GM21381 (cell line): Measurements from ENCODE around the gene KMT2C.
"Not testable (repeated sequence)": the region's sequence is repeated elsewhere in the genome, so short reads cannot be mapped to it uniquely, and the experiment has no call there.

Experiments used
- ATAC-seq: cut with Tn5 transposase; IDR thresholded peaks from one replicate; pipeline ENCODE4 v1.9.1; 2021; ENCODE audit warnings: mild to moderate bottlenecking, moderate library complexity; ENCODE audit not compliant: unreplicated experiment

Gene KMT2C

DNA sequence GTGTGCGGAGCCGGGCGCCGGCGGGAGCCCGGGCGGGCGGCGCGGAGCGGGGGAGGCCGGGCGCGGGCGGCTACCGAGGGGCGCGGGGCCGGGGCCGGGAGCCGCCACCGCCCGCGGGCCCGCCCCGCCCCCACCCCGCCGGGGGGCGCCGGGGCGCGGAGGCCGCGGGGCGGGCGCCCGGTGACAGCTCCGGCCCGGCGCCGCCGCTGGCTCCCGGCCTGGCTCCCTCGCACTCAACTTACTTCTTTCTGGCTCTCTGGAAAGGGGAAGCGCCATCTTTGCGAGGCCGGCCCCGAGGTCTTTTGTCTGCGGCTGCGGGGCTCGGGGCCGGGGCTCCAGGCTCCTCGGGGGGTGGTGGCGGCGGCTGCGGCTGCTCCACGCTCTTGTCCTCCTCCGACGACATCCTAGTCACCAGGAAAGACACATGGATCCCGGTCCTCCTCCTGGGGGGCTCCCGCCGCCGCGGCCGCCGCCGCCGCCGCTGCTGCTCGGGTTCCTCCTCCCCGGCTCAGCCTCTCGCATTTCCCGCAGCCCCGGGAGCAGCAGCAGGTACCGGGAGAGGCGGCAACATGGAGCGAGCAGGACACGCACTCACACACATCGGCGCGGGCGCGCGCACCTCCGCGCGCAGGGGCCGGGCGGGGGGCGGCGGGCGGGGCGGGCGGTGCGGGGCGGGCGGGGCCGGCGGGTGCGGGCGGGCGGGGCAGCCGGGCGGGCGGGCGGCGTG is at the start of gene KMT2C:
Gene KMT2C (minus strand): TSS at position 620 of the 727 bp plus-strand sequence. CDS start 217 bp downstream, at position 403.
- no peak for ATAC-seq

DNA sequence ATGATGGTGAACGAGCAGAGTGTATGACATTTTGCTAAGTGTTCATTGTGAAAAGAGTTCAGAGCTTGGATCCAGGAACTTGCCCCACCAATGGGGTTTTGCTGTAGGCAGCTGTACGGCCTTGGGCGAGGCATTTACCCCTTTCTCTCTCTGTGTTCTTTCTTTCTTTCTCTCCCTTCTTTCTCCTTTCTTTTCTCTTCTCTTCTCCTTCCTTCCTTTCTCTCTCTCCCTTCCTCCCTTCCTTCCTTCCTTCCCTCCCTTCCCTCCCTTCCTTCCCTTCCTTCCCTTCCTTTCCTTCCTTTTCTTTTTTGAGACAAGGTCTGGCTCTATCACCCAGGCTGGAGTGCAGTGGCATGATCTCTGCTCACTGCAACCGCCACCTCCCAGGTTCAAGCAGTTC is 45.3 kb upstream of the KMT2C start:
- no peak for ATAC-seq

DNA sequence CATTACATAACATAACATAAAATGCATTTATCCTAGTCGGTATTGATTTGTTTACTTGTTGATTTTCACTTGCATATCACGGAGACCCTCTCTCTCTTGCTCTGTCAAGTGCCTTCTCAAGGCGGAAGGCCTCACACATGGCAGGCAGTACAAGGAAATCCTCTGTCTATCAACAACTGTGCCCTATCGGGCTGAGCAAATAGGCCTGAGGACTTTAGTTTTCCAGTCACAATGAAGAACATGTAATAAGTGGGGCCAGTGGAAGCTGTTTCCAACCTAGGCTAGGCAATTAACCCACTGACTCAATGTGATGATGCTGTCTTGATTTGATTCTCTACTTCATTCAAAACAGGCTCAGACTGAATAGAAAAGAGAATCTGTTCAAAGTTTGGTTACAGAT is 44.9 kb upstream of the KMT2C start:
- no peak for ATAC-seq

DNA sequence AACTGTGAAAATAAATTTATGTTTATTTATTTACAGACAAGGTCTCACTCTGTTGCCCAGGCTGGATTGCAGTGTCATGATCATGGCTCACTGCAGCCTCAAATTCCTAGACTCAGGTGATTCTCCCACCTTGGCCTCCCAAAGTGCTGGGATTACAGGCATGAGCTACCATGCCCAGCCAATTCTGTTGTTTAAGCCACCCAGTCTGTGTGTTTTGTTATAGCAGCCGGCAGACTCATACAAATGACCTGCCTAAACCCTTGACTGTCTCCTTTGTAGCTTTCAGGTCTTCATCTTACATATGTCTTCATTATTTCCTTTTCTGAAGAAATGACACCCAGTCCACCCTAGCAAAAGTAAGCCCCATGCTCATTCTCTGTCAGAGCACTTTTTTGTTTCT is 43.8 kb upstream of the KMT2C start:
- ATAC-seq = no peak

DNA sequence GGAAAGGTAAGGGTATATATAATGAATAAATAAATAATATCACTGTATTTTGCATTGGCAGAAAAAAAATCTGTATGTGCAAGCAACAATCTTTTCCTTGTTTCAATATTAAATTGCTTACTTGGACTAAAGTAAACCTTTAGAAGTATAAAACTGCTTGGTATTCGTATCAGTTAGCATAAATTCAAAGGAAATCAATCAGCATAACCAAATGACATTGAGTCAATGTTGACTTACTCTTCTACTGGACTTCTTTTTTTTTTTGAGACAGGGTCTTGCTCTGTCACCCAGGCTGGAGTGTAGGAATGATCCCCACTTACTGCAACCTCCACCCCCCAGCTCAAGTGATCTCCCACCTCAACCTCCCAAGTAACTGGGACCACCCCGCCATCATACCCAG is 42.3 kb upstream of the KMT2C start:
- ATAC-seq = no peak

DNA sequence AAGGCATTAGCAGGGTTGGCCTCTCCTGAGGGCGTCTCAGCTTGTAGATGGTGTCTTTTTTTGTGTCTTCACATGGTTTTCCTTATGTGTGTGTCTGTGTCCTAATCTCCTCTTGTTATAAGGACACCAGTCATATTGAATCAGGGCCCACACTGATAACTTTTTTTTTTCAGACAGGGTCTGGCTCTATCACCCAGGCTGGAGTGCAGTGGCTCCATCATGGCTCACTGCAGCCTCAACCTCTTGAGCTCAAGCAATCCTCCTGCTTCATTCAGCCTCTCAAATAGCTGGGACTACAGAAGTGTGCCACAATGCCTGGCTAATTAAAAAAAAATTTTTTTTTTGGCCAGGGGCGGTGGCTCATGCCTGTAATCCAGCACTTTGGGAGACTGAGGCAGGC is 41.3 kb upstream of the KMT2C start:
- ATAC-seq = no peak

DNA sequence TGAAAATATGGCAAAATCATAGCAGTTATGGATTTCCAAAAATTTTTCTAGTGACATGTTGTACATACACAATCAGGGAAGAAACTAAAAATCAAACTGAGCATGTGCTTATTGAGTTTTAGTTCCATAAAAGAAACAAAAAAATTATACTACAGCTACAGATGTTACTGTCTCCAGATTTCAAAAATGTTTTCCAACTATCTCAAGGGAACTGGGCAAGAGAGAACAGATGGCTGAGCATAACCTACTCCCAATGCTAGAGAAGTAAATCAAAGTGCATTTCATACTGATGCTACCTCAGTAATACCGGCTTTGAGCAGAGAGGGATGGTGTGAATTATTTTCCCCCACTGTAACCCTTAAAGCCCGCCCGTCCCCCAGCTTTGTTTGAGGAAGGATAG is 40.7 kb upstream of the KMT2C start:
- ATAC-seq = no peak

DNA sequence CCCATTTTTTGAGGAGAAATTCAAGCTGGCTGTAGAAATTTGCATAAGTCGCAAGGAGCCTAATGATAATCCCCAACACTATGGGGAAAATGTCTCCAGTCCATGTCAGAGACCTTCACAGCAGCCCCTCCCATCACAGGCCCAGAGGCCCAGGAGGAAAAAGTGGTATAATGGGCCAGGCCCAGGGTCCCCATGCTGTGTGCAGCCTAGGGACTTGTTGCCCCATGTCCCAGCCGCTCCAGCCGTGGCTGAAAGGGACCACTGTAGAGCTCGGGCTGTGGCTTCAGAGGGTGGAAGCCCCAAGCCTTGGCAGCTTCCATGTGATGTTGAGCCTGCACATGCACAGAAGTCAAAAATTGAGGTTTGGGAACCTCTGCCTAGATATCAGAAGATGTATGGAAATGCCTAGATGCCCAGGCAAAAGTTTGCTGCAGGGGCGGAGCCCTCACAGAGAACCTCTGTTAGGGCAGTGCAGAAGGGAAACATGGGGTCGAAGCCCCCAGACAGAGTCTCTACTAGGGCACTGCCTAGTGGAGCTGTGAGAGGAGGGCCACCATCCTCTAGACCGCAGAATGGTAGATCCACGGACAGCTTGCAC is 35.3 kb upstream of the KMT2C start:
- not testable (repeated sequence) for ATAC-seq

DNA sequence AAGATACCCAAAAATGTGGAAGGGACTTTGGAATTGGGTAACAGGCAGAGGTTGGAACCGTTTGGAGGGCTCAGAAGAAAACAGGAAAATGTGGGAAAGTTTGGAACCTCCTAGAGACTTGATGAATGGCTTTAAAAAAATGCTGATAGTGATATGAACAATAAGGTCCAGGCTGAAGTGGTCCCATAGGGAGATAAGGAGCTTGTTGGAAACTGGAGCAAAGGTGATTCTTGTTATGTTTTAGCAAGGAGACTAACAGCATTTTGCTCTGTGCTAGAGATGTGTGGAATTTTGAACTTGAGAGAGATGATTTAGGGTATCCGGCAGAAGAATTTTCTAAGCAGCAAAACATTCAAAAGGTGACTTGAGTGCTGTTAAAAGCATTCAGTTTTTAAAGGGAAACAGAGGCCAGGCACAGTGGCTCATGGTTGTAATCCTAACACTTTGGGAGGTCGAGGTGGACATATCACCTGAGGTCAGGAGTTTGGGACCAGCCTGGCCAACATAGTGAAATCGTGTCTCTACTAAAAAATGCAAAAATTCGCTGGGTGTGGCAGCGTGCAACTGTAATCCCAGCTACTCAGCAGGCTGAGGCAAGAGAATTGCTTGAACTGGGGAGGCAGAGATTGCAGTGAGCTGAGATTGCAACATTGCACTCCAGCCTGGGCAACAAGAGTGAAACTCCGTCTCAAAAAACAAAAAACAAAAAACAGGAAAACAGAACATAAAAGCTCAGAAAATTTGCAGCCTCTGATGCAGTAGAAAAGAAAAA is 34.6 kb upstream of the KMT2C start:
- not testable (repeated sequence) for ATAC-seq

DNA sequence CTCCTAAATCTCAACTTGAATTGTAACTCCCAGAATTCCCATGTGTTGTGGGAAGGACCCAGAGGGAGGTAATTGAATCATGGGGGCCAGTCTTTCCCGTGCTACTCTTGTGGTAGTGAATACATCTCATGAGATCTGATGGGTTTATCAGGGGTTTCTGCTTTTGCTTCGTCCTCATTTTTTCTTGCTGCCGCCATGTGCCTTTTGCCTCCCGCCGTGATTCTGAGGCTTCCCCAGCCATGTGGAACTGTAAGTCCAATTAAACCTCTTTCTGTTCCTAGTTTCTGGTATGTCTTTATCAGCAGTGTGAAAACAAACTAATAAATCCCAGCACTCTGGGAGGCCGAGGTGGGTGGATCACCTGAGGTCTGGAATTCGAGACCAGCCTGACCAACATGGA is 33.8 kb upstream of the KMT2C start:
- ATAC-seq = not testable (repeated sequence)

DNA sequence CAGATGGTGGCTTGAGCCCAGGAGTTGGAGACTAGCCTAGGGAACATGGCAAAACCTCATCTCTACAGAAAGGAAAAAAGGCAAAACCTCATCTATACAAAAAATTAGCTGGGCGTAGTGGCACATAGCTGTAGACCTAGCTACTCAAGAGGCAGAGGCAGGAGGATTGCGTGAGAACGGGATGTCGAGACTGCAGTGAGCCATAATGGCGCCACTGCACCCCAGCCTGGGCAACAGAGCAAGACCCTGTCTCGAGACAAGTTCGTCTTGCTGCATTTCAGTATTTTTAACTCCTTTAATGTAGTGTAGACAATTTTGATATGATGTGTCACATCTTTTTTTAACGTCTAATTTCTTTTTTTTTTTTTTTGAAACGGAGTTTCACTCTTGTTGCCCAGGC is 31.4 kb upstream of the KMT2C start:
- ATAC-seq = no peak

DNA sequence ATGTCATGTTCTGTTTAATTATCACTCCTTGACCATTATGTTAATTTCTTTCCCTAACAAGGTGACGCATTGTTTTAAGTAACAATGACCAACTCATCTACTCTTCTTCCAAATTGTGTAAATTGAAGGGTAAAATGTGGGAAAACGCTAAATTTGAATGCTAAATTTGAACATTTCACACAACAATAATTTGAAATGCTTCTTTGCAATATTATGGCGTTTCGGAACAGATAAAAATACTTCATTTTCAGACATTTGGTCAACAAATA is 29.2 kb upstream of the KMT2C start:
- ATAC-seq = no peak

DNA sequence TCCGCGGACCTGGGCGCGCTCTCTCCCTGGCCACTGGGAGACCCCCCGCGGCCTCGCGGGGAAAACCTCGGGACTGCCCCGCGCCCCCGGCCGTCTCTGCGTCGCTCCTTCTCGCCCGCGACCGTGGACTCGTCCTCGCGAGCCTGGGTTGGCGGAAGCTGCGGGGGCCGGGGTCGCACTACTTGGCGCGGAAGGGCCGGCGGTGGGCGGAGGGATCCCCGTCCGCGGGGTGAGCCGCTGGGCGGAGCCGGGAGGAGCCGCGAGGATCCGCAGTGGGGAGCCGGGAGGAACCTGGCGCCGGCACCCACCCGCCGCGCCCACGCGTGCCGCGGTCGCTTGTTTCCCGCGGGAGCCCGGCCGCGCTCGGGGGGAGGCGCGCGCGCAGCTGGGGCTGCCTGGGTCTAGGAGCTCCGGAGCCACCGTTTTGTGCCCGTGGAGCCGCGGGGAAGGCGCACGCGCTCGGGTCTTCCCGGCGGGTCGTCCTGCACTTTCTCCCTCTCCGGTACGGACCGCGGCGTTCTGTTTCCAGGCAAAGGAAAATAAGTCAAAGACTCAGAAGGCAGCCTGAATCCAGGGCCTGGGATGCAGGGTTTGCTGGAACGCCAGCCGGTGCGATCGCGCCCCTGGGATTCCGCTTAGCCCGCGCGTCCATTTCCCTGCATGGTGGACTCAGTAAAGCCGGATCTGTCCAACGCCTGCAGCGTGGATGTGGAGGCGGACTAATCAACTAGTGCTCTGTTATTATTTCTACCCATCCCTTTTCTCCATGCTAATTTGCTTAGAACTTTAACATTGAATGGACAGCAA is 28.7 kb upstream of the KMT2C start:
- peak; percentile 36 for ATAC-seq

DNA sequence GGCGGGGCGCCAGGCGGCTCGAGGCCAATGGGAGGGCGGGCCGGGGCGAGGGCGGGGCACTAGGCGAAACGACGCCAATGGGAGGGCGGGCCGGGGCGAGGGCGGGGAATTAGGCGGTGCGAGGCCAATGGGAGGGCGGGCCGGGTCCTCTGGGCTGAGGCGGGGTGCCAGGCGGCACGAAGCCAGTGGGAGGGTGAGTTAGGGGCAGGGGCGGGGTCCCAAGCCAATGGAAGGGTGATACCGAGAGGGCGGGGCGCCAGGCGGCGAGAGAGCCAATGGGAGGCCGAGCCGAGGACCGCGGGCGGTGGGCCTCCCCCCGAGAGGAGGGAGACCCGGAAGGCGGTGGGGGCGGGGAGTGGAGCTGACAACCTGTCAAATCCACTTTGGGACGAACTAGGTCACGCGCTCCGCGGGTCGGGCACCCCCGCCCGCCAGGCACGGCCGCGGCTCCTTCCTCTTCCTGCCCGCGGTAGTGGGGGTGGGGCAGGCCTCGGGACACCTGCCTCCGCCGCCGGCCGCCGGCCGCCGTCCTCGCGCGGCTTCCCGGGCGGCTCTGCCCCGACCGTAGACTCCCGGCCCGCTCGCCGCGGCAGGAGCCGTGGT is 28.0 kb upstream of the KMT2C start:
- ATAC-seq = peak; percentile 85

DNA sequence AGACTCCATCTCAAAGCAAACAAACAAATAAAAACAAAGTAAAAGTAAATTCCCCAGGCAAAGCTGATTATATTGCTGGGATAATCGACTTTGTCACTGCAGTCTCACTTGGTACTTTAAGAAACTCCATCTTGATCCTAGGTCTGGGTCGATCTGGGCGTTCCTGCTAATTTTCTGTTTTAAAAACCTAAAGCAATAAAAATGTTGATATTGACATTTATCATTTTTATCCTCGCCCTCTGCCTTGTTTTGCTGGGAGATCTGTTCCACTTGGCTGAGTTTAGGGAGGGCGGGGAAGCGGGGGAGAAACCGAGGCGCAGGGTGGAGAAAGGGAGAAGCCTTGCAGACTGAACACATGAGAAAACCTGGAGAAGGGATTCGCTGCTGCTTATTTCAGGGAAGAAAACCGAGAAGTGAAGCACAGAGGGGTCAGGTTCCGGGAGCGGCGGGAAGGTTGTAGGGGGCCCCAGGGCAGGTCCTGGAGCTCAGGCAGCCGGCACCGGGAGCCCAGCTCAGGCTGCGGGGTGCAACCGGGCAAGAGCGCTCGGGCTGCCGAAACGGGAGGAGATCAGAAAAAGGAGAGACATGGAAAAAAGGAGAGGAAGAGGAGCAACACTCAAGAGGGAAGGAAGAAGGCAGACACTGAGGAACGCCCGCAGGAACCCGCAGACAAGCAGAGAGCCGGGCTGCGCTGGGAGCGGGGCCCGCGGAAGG is 27.3 kb upstream of the KMT2C start:
- peak; percentile 14 for ATAC-seq

DNA sequence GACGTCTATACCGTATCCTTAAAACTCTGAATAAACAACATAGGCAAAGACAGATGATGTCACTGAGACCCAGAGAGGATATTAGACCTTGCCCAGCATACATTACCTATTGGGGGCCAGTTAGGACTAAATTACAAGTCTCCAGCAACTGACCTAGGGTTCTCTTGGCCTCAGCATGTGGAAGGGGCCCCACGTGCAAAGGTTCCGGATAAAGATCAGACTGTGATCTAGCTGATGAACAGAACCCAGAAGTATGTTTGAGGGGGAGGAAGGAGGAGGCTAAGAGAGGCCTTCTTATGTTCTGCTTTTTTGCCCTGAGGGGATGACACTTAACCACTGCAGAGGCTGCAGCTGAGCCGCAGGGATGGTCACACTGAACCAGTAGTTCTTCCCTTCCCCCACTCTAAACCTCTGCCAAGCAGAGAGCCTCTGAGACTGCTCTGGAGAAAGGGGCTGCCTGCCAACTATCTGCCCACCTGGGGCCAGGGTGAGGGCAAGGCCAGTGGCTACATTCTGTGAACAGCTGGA is 24.0 kb upstream of the KMT2C start:
- ATAC-seq = no peak

DNA sequence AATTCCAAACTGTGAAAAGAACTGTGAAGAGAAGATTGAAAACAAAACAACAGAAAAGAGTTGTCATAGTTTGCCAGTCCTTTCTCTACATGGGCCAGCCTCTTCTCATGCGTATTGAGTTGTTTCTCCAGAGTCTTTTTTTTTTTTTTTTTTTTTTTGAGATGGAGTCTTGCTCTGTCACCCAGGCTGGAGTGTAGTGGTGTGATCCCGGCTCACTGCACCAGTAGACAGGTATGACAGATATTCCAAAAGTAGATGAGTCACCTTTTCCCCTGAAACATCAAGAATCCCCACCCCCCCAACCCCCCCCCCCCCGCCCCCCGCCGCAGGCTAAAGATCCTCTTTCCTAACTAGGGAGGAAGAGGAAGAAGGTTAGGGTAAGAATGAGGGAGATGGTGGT is 15.6 kb upstream of the KMT2C start:
- no peak for ATAC-seq

DNA sequence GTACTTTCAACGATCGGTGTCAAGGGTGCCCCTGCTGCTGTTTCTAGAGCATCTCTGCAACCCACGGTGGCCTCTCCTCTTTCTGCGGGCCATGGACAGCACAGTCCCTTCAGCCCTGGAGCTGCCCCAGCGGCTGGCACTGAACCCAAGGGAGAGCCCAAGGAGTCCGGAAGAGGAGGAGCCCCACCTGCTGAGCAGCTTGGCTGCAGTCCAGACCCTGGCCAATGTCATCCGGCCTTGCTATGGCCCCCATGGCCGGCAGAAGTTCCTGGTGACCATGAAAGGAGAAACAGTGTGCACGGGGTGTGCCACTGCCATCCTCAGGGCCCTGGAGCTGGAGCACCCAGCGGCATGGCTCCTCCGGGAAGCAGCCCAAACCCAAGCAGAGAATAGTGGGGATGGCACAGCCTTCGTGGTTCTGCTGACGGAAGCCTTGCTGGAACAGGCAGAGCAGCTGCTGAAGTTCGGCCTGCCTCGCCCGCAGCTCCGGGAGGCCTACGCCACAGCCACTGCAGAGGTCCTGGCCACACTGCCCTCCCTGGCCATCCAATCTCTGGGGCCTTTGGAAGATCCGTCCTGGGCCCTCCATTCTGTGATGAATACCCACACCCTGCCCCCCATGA is 9.7 kb upstream of the KMT2C start:
- ATAC-seq = not testable (repeated sequence)

DNA sequence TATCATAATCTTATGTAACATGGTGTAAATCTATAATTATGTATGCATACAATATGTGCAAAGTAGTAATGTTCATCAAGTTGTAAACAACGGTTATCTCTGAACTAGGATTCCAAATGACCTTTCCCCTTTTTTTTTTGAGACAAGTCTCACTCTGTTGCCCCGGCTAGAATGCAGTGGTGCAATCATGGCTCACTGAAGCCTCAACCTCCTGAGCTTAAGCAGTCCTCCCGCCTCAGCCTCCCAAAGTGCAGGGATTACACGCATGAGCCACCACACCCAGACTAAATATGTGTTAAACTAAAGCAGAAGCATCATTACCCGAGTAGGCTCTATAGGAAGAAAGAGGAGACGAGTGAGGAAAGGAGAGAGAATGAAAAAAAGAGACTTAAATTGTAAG is 7.8 kb upstream of the KMT2C start:
- ATAC-seq = no peak

DNA sequence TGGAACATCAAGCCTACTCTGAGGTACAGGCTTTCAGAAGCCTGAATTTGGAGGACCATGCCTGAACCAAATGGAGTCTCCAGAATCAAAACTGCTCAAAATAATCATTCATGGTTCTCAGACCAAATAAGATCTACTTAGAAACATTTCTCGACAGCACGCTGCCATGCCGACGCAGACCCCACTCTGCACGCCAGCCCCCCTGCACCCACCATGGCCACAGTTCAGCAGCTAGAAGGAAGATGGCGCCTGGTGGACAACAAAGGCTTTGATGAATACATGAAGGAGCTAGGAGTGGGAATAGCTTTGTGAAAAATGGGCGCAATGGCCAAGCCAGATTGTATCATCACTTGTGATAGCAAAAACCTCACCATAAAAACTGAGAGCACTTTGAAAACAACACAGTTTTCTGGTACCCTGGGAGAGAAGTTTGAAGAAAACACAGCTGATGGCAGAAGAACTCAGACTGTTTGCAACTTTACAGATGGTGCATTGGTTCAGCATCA is 6.6 kb upstream of the KMT2C start:
- no peak for ATAC-seq
